H9 (cell line): Measurements from ENCODE around the gene LAGE3. TPM values are rescaled to one million over a fixed set of nuclear protein-coding genes. Genes with fewer than 3 reads are reported as not detected.

Experiments
- DNase-seq: peaks from one replicate; pipeline ENCODE4 v3.0.0-alpha.2; 2017
- H2AFZ ChIP-seq: one replicate; pipeline ENCODE4 v1.6.1; 2013; ENCODE audit warnings: mild to moderate bottlenecking, low read length, control low read depth, moderate library complexity
- H2AK5ac ChIP-seq: 2 replicates; pipeline ENCODE4 v1.6.1; 2013; ENCODE audit warnings: low read length, control low read depth, mixed read lengths; ENCODE audit not compliant: insufficient read length
- H2BK120ac ChIP-seq: one replicate; pipeline ENCODE4 v1.6.1; 2013; ENCODE audit warnings: low read depth, mild to moderate bottlenecking, low read length, control low read depth, inconsistent platforms; ENCODE audit not compliant: poor library complexity, severe bottlenecking
- H2BK12ac ChIP-seq: 2 replicates; pipeline ENCODE4 v1.6.1; 2013; ENCODE audit warnings: low read length, control low read depth, mixed read lengths, low read depth; ENCODE audit not compliant: insufficient read length
- H2BK15ac ChIP-seq: 2 replicates; pipeline ENCODE4 v1.6.1; 2013; ENCODE audit warnings: low read depth, low read length, control low read depth
- H2BK20ac ChIP-seq: one replicate; pipeline ENCODE4 v1.6.1; 2013; ENCODE audit warnings: low read depth, mild to moderate bottlenecking, low read length, control low read depth, inconsistent platforms; ENCODE audit not compliant: poor library complexity, severe bottlenecking
- H2BK5ac ChIP-seq: 2 replicates; pipeline ENCODE4 v1.6.1; 2013; ENCODE audit warnings: low read length, control low read depth, mixed read lengths; ENCODE audit not compliant: insufficient read length
- H3K14ac ChIP-seq: 2 replicates; pipeline ENCODE4 v1.6.1; 2013; ENCODE audit warnings: low read length, control low read depth; ENCODE audit not compliant: insufficient read depth
- H3K18ac ChIP-seq: 2 replicates; pipeline ENCODE4 v1.6.1; 2013; ENCODE audit warnings: low read depth, mild to moderate bottlenecking, mixed read lengths, low read length, control low read depth; ENCODE audit not compliant: insufficient read length
- H3K23ac ChIP-seq: 2 replicates; pipeline ENCODE4 v1.6.1; 2013; ENCODE audit warnings: low read length, control low read depth, mixed read lengths, low read depth; ENCODE audit not compliant: insufficient read length
- H3K23me2 ChIP-seq: 2 replicates; pipeline ENCODE4 v1.6.1; 2013; ENCODE audit warnings: low read depth, mild to moderate bottlenecking, mixed read lengths, low read length, control low read depth; ENCODE audit not compliant: insufficient read length, poor library complexity, severe bottlenecking
- H3K27ac ChIP-seq: 2 replicates; pipeline ENCODE4 v1.5.1; 2013; ENCODE audit warnings: low read length, control low read depth, mixed read lengths, low read depth; ENCODE audit not compliant: insufficient read length
- H3K27me3 ChIP-seq: 2 replicates; pipeline ENCODE4 v1.6.1; 2013; ENCODE audit warnings: low read length, control low read depth, inconsistent platforms; ENCODE audit not compliant: insufficient read depth
- H3K4ac ChIP-seq: 2 replicates; pipeline ENCODE4 v1.6.1; 2013; ENCODE audit warnings: low read depth, mild to moderate bottlenecking, control low read depth, inconsistent platforms, low read length, moderate library complexity
- H3K4me1 ChIP-seq: 2 replicates; pipeline ENCODE4 v1.6.1; 2013; ENCODE audit warnings: low read length, control low read depth, inconsistent platforms; ENCODE audit not compliant: insufficient read depth
- H3K4me2 ChIP-seq: 2 replicates; pipeline ENCODE4 v1.6.1; 2013; ENCODE audit warnings: low read length, control low read depth, mixed read lengths; ENCODE audit not compliant: insufficient read length, insufficient read depth
- H3K56ac ChIP-seq: 2 replicates; pipeline ENCODE4 v1.6.1; 2013; ENCODE audit warnings: low read depth, mild to moderate bottlenecking, mixed read lengths, low read length, control low read depth; ENCODE audit not compliant: insufficient read length
- H3K79me1 ChIP-seq: 2 replicates; pipeline ENCODE4 v1.6.1; 2013; ENCODE audit warnings: low read depth, mild to moderate bottlenecking, moderate library complexity, low read length, control low read depth, inconsistent platforms; ENCODE audit not compliant: insufficient read depth, poor library complexity, severe bottlenecking
- H3K79me2 ChIP-seq: 2 replicates; pipeline ENCODE4 v1.6.1; 2013; ENCODE audit warnings: low read length, control low read depth, inconsistent platforms; ENCODE audit not compliant: insufficient read depth
- H3K9ac ChIP-seq: 2 replicates; pipeline ENCODE4 v1.6.1; 2013; ENCODE audit warnings: low read length, control low read depth, mixed read lengths; ENCODE audit not compliant: insufficient read length; ENCODE audit errors: extremely low read depth
- H3K9me3 ChIP-seq: one replicate; pipeline ENCODE4 v1.6.1; 2013; ENCODE audit warnings: low read depth, low read length, inconsistent platforms; ENCODE audit not compliant: control insufficient read depth
- H3T11ph ChIP-seq: one replicate; pipeline ENCODE4 v1.6.1; 2013; ENCODE audit warnings: mild to moderate bottlenecking, low read length, control low read depth, inconsistent platforms
- H4K20me1 ChIP-seq: one replicate; pipeline ENCODE4 v1.6.1; 2013; ENCODE audit not compliant: control insufficient read depth, insufficient read length, insufficient read depth
- H4K5ac ChIP-seq: 2 replicates; pipeline ENCODE4 v1.6.1; 2013; ENCODE audit warnings: low read depth, mild to moderate bottlenecking, mixed read lengths, low read length, control low read depth; ENCODE audit not compliant: insufficient read length
- H4K8ac ChIP-seq: replicated peaks from 2 replicates; pipeline ENCODE4 v1.6.1; 2013; ENCODE audit warnings: low read length, control low read depth, mixed read lengths, low read depth; ENCODE audit not compliant: insufficient read length
- H4K91ac ChIP-seq: 2 replicates; pipeline ENCODE4 v1.6.1; 2013; ENCODE audit warnings: low read depth, mild to moderate bottlenecking, moderate library complexity, mixed read lengths, low read length, control low read depth; ENCODE audit not compliant: insufficient read length
- H3K27ac Mint-ChIP-seq, 3 experiments: 2 replicates in 2 of 3; 3 replicates in 1 of 3; pipeline ENCODE4 v1.8.0; 2020 to 2021; ENCODE audit warnings: mixed read lengths in 3 of 3, mild to moderate bottlenecking in 1 of 3, moderate library complexity in 1 of 3
- H3K27me3 Mint-ChIP-seq: 2 replicates; pipeline ENCODE4 v1.8.0; 2021; ENCODE audit warnings: low read depth, mild to moderate bottlenecking, moderate library complexity, mixed read lengths
- H3K36me3 Mint-ChIP-seq, 3 experiments: 2 replicates in 2 of 3; 3 replicates in 1 of 3; pipeline ENCODE4 v1.8.0; 2020 to 2021; ENCODE audit warnings: low read depth in 3 of 3, mixed read lengths in 3 of 3; ENCODE audit not compliant: insufficient read depth in 1 of 3
- H3K4me1 Mint-ChIP-seq, 2 experiments: 2 replicates each; pipeline ENCODE4 v1.8.0; 2020; ENCODE audit warnings: mixed read lengths in 2 of 2
- H3K4me3 Mint-ChIP-seq, 2 experiments: 2 replicates in 1 of 2; 3 replicates in 1 of 2; pipeline ENCODE4 v1.8.0; 2020 to 2021; ENCODE audit warnings: mild to moderate bottlenecking in 2 of 2, mixed read lengths in 2 of 2, moderate library complexity in 1 of 2
- H3K9me3 Mint-ChIP-seq, 2 experiments: 2 replicates in 1 of 2; 3 replicates in 1 of 2; pipeline ENCODE4 v1.8.0; 2020; ENCODE audit warnings: mild to moderate bottlenecking in 2 of 2, mixed read lengths in 2 of 2, moderate library complexity in 1 of 2
- CTCF ChIP-seq: fragments of 200-600 bp; sonication (generic); conservative IDR thresholded peaks from 3 replicates; pipeline ENCODE4 v1.8.0; 2021; ENCODE audit warnings: antibody characterized with exemption, mild to moderate bottlenecking
- WGBS: extraction: QIAGEN DNeasy Blood & Tissue Kit; methylation state at CpG from one replicate; pipeline ENCODE4 v1.1.7; 2013; ENCODE audit warnings: missing lambda C conversion rate, low lambda C conversion rate, mixed read lengths; ENCODE audit not compliant: insufficient read length; ENCODE audit errors: extremely low coverage; 5-methylcytosine and 5-hydroxymethylcytosine counted together
- total RNA-seq: library from RNA; stranded (reverse); gene quantifications from 2 replicates; pipeline ENCODE4 v1.2.1, GENCODE V29; 2021

LAGE3 gene
- total RNA-seq, 1 experiment from 2014 or later: 32.5 TPM

- no peak for TF ChIP-seq CTCF
- H3K27me3 ChIP-seq: no peaks in the 10 kb centered on the region
These were observed 12.2 kb downstream of the LAGE3 start for GRCh38 chrX:154466907-154467306.

More at GRCh38 chrX:154466907-154467306, 12.2 kb downstream of the LAGE3 start:
- H2BK5ac ChIP-seq: no peak overlapping the region
- H3K27ac Mint-ChIP-seq: no peak overlapping the region
- no peak overlapping the region for H4K5ac ChIP-seq
- H2BK20ac ChIP-seq: no peak overlapping the region
- no peaks in the 10 kb centered on the region for H4K20me1 ChIP-seq
- H2BK12ac ChIP-seq: no peak overlapping the region
- no peak overlapping the region for H2BK15ac ChIP-seq
- H3K4me3 Mint-ChIP-seq: no peak overlapping the region
- H3K23me2 ChIP-seq: no peaks in the 10 kb centered on the region
- no peak overlapping the region for H4K91ac ChIP-seq
- no peak overlapping the region for H2AK5ac ChIP-seq
- no peak overlapping the region for H2AFZ ChIP-seq
- H3K4me1 ChIP-seq: no peaks in the 10 kb centered on the region
- H3K27me3 Mint-ChIP-seq: no peaks in the 10 kb centered on the region; the same call in 1 of the 2 replicates
- H2BK120ac ChIP-seq: no peak overlapping the region
- no peaks in the 10 kb centered on the region for H3K79me2 ChIP-seq
- no peak overlapping the region for H3K18ac ChIP-seq
- DNase-seq: no peak
- H3K4me1 Mint-ChIP-seq: no peaks in the 10 kb centered on the region
- H3K79me1 ChIP-seq: no peaks in the 10 kb centered on the region
- H4K8ac ChIP-seq: no peak overlapping the region
- peaks cover 50 to 82% of the 10 kb centered on the region in 2 experiments for H3K9me3 Mint-ChIP-seq
- no peak overlapping the region for H3T11ph ChIP-seq
- no CpG with 5 or more reads among the region's 15 CpGs for WGBS
- H3K14ac ChIP-seq: no peak overlapping the region
- H3K27ac ChIP-seq: no peak overlapping the region
- peaks cover 18 to 53% (median 47%) of the 10 kb centered on the region in 3 experiments for H3K36me3 Mint-ChIP-seq
- H3K4ac ChIP-seq: no peak overlapping the region
- no peak overlapping the region for H3K56ac ChIP-seq
- peaks cover 29% of the 10 kb centered on the region for H3K9me3 ChIP-seq
- H3K4me2 ChIP-seq: no peak overlapping the region
- no peak overlapping the region for H3K23ac ChIP-seq
- no peak overlapping the region for H3K9ac ChIP-seq
